A549 (cell line): ENCODE measurements around the gene TMC7.
"Not testable (repeated sequence)": the region's sequence is repeated elsewhere in the genome, so short reads cannot be mapped to it uniquely, and the experiment has no call there.

Source experiments
- CHD2 ChIP-seq: fragments of 150-350 bp; IDR thresholded peaks from 2 replicates; pipeline ENCODE4 v1.6.1; 2014; ENCODE audit warnings: low read length; ENCODE audit not compliant: partially characterized antibody
- POLR2A ChIP-seq: IDR thresholded peaks from 2 replicates; pipeline ENCODE4 v1.6.1; 2012; ENCODE audit warnings: mild to moderate bottlenecking, low read length
- RAD21 ChIP-seq, 2 experiments: fragments of >200 bp in 1 of 2; sonication (Bioruptor Twin) in 1 of 2; formaldehyde crosslinking in 1 of 2; IDR thresholded peaks in 1 of 2; conservative IDR thresholded peaks in 1 of 2; 2 replicates in 1 of 2; 3 replicates in 1 of 2; pipeline ENCODE4 v1.6.1; 2012 to 2018; ENCODE audit warnings: inconsistent platforms in 1 of 2
- TF ChIP-seq, protein P1 (sequence below): fragments of >200 bp; sonication (Bioruptor Twin); formaldehyde crosslinking; IDR thresholded peaks from 3 replicates; pipeline ENCODE4 v1.5.1; 2016

DNA sequence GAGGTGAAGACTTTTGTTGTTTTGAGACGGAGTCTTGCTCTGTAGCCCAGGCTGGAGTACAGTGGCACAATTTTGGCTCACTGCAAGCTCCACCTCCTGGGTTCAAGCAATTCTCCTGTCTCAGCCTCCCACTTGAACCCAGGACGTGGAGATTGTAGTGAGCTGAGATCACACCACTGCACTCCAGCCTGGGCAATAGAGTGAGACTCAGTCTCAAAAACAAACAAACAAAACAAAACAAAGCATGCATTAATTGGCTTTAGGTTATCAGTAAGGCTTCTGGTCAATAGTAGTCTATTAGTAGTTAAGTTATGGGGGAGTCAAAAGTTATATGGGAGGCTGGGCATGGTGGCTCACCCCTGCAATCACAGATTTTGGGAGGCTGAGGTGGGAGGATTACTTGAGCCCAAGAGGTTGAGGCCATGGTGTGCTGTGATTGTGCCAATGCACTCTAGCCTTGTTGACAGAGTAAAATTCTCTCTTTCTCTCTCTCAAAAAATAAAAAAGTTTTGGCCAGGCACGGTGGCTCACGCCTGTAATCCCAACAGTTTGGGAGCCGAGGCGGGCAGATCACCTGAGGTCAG lies 27.0 kb upstream of the TMC7 start:
- TF ChIP-seq, protein P1, sequence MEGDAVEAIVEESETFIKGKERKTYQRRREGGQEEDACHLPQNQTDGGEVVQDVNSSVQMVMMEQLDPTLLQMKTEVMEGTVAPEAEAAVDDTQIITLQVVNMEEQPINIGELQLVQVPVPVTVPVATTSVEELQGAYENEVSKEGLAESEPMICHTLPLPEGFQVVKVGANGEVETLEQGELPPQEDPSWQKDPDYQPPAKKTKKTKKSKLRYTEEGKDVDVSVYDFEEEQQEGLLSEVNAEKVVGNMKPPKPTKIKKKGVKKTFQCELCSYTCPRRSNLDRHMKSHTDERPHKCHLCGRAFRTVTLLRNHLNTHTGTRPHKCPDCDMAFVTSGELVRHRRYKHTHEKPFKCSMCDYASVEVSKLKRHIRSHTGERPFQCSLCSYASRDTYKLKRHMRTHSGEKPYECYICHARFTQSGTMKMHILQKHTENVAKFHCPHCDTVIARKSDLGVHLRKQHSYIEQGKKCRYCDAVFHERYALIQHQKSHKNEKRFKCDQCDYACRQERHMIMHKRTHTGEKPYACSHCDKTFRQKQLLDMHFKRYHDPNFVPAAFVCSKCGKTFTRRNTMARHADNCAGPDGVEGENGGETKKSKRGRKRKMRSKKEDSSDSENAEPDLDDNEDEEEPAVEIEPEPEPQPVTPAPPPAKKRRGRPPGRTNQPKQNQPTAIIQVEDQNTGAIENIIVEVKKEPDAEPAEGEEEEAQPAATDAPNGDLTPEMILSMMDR = not testable (repeated sequence)
- not testable (repeated sequence) for TF ChIP-seq POLR2A; CHD2; RAD21 (conservative IDR thresholded peaks at IDR 0.05 in 1 of 2, IDR thresholded peaks at IDR 0.05 in 1 of 2)
